Gastrocnemius medialis (tissue), 4 donors: ENCODE data around the gene ABTB1.

Experiments used
- POLR2A ChIP-seq, 2 donors: fragments of 450-650 bp; IDR thresholded peaks; one replicate each; pipeline ENCODE4 v1.6.1; 2017; ENCODE audit warnings: antibody characterized with exemption in 2 of 2, mild to moderate bottlenecking in 2 of 2, moderate library complexity in 2 of 2
- TF ChIP-seq, protein P1 (sequence below), 5 experiments: fragments of 450-650 bp in 3 of 5; fragments of 200-600 bp in 2 of 5; sonication (generic) in 2 of 5; IDR thresholded peaks in 4 of 5; conservative IDR thresholded peaks in 1 of 5; 1 replicate in 4 of 5; 2 replicates in 1 of 5; pipeline ENCODE4 v1.5.1; 2016 to 2019; ENCODE audit warnings: antibody characterized with exemption in 5 of 5, mild to moderate bottlenecking in 3 of 5, moderate library complexity in 3 of 5

DNA sequence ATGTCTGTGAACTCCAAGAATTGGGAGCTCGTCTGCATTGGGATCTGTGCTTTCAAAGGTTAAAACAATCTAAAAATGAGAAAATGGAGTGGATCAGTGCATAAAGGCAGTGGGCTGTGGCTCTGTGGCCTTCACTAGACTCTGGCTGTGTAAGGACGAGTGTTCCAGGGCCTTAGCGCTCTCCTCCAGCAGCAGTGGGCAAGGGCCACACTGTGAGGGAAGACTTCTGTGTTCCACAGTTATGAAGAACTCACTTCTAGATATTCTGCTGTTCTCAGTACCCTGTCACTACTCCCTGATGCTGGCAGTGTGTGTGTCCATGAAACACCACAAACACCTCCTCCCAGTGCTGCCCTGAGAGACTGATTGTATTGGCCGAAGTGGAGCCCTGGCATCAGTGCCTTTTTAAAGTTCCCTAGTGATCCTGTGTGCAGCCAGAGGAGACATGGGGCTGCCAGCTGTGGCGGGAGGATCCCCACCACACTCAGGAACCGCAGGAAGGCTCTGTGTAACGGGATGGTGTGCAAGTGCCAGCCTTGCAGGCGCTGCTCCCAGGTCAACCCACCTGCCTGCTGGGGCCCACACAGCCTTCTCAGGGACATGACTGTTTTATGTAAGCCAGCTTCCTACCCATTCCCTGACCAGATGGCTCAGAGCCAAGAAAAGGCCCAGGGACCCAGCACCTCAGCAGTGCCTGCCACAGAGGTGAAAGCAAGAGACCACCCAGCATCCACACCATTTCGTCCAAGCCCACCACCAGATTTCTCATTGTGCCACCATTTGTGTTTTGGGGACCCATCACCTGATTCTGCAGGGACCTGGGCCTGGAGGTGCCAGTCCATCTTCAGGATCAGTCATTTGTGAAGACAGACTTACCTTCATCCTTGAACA, 40.4 kb downstream of the ABTB1 start:
- TF ChIP-seq, protein P1, sequence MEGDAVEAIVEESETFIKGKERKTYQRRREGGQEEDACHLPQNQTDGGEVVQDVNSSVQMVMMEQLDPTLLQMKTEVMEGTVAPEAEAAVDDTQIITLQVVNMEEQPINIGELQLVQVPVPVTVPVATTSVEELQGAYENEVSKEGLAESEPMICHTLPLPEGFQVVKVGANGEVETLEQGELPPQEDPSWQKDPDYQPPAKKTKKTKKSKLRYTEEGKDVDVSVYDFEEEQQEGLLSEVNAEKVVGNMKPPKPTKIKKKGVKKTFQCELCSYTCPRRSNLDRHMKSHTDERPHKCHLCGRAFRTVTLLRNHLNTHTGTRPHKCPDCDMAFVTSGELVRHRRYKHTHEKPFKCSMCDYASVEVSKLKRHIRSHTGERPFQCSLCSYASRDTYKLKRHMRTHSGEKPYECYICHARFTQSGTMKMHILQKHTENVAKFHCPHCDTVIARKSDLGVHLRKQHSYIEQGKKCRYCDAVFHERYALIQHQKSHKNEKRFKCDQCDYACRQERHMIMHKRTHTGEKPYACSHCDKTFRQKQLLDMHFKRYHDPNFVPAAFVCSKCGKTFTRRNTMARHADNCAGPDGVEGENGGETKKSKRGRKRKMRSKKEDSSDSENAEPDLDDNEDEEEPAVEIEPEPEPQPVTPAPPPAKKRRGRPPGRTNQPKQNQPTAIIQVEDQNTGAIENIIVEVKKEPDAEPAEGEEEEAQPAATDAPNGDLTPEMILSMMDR (IDR thresholded peaks at IDR 0.05 in 4 of 5, conservative IDR thresholded peaks at IDR 0.05 in 1 of 5), result no peak
- TF ChIP-seq POLR2A (IDR thresholded peaks at IDR 0.05), result no peak
